ENCODE measurements around the gene EGFL6.
"Not testable (repeated sequence)": the region's sequence is repeated elsewhere in the genome, so short reads cannot be mapped to it uniquely, and the experiment has no call there.

The EGFL6 gene

DNA sequence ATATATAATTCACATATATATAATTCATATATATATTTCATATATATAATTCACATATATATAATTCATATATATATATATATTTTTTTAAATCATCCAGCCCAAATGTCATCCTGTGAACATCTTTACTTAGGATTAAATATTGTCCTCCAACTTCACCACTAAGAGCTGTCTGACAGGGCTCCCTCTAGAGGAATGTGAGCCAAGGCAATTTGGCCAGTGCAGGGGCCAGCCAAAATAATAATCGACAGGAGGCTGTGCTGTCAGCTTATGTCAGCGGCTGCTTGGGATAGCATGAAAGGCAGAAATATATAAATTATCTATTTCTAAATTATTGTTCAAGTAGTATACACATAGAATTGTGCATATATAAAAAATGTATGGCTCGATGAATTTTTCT is 29.5 kb downstream of the EGFL6 start:
- no peak for DNase-seq

GRCh38 chrX:13599491-13599890 is 30.1 kb downstream of the EGFL6 start:
- no peak for DNase-seq

- DNase-seq, result no peak
Observed at GRCh38 chrX:13605611-13606010, 36.2 kb downstream of the EGFL6 start.

- no peak for DNase-seq
Observed at GRCh38 chrX:13607331-13607995, 38.1 kb downstream of the EGFL6 start.

- no peak for DNase-seq
Observed at GRCh38 chrX:13607996-13608365, 38.6 kb downstream of the EGFL6 start.

- no peak for DNase-seq
Observed at GRCh38 chrX:13614154-13614553, 44.8 kb downstream of the EGFL6 start.

DNA sequence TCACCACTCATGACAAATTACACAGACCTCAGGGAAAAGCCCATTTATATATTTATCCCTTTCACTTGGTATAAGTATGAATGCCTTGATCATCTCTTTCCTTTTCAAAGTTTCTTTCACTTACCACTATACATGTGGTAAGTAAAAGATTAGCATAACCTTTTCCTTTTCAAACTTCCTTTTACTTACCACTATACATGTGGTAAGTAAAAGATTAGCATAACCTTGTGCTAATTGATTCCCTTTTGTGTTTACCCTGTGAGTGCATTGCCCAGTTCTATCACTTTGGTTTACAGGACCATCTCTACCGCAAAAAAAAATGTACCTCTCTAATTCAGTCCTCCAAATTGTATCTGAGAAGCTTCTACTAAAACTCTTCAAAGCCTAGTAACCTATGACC is 50.8 kb downstream of the EGFL6 start:
- DNase-seq, result no peak

- no peak for DNase-seq
Observed at GRCh38 chrX:13622401-13622964, 53.1 kb downstream of the EGFL6 start.

- no peak for DNase-seq
Observed at GRCh38 chrX:13627306-13627705, 57.9 kb downstream of the EGFL6 start.

- DNase-seq, result not testable (repeated sequence)
Observed at GRCh38 chrX:13637224-13637623, 67.8 kb downstream of the EGFL6 start.

DNA sequence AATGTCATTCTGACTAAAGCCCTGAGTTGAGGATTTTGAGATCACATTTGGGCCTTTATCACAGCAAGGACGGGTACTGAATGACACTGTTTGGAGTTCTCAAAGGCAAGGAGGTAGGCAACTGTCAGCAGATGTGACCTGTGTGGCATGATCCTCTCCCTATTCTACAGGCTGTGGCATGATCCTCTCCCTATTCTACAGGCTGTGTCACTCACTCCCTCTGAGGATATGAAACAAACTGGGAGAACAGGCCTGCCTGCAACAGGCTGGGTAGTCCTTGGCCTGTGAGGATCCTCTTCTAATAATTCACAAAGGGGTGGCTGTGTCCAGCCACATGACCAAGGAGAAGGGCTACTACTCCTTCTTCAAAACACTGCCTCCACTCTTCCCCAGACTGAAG is 68.6 kb downstream of the EGFL6 start:
- DNase-seq, result no peak

- DNase-seq, result no peak
Observed at GRCh38 chrX:13638826-13639225, 69.4 kb downstream of the EGFL6 start.

DNA sequence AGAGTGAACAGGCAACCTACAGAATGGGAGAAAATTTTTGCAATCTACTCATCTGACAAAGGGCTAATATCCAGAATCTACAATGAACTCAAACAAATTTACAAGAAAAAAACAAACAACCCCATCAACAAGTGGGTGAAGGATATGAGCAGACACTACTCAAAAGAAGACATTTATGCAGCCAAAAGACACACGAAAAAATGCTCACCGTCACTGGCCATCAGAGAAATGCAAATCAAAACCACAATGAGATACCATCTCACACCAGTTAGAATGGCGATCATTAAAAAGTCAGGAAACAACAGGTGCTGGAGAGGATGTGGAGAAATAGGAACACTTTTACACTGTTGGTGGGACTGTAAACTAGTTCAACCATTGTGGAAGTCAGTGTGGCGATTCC is 72.3 kb downstream of the EGFL6 start:
- DNase-seq, result not testable (repeated sequence)

- no peak for DNase-seq
Observed at GRCh38 chrX:13645464-13646153, 76.2 kb downstream of the EGFL6 start.

DNA sequence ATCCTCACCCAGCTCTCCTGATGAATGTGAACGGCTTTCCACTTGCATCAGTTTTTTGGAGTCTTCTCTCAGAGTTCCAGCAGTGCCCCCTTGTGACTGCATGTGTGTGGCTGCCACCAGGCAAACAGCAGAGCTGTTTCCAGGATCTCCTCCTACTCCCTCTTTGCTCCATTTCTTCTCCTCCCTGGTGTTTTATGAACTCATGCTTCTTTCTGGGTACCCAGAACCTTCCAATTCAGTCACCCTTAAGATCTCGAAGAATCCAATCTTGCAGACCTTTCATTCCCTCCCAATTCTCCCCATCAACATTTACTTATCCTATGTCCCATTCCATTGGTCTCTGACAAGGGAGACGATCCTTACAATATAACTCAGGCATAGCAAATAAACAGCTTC is 76.8 kb downstream of the EGFL6 start:
- DNase-seq, result no peak

DNA sequence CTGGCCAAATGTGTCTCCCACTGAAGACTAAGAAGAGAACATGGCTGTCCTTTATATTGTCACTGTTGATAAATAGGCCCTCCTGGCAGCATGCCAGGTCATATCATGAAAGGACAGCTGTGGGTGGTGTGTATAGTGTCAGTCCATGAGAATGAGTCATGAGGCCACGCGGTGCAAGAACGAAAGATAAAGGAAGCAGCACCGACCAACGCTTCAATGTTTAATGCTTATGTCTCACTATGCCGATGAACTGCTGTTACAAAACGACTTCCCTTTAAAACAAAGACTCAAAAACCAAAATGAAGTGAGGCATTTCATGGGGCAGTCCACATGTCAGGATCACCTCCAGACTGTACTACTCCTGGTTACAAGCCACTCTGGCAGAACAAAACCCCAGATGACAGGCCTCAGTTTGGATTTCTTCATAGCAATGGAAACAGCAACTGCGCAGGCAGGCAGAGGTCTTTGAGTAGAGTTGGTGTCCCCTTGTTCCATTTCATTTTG is 78.4 kb downstream of the EGFL6 start:
- no peak for DNase-seq

- not testable (repeated sequence) for DNase-seq
Observed at GRCh38 chrX:13648336-13648735, 78.9 kb downstream of the EGFL6 start.

- no peak for DNase-seq
Observed at GRCh38 chrX:13649838-13650237, 80.4 kb downstream of the EGFL6 start.

DNA sequence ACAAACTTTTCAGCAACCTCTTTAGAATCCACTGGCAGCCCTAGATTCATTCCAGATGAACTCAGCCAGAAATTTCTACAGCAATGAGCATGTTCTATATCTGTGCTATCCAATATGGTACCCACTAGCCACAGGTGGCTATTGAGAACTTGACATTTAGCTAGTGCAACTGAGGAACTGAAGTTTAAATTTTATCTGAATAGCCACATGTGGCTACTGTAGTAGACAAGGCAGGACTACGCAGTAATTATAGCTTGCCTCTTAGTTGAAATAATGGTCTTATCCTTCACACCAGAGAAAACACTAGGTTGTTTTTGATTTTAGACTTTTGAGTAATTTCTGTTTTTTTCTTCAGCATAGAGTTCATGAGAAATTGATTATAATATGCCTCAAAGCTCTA is 80.9 kb downstream of the EGFL6 start:
- DNase-seq, result no peak

- no peak for DNase-seq
Observed at GRCh38 chrX:13651150-13651549, 81.7 kb downstream of the EGFL6 start.

- DNase-seq, result no peak
Observed at GRCh38 chrX:13652287-13652793, 82.9 kb downstream of the EGFL6 start.

DNA sequence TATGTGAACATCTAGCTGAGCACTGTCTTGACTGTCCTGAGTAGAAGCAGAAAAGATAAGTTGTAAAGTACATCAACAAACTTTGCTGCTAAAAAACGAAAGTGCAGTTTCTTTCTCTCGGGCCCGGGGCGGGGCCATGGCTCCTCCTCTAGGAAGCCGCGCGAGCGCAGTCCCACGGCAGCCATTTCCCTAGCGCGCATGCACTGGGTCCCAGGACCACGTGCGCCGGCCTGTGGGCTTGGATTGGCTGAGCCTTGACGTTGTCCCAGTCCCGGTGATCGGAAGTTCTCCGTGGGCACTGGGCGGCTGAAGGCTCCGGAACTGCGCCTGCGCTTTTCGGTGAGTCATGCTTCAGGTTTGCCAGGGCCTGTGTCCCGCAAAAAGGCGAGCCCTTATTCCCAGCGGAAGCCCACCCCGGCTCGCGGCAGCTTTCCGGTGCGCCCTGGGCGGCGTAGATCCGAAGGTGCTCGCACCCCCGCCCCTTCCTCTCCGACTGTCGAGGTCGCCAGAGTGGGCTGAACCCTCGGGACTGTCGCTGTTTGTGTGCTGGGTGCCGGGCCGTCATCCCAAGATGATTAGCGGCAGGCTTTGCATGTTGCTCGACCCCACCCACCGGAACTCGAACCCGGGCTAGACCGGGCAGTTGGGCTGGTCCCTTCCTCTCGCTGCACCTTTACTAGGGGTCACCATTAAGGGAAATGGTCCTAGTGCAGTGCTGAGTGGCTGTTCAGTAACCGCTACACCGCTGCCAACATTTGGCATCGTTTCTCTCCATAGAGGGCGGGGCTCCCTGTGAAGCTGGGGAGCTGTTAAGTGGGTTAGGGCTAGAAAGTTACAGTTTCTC is 83.7 kb downstream of the EGFL6 start, which contains the start of gene TCEANC:
TCEANC (plus strand) TSS at position 292 of the 844 bp plus-strand sequence. CDS start 9,368 bp downstream, outside the sequence.
- peak; percentile 87 for DNase-seq

DNA sequence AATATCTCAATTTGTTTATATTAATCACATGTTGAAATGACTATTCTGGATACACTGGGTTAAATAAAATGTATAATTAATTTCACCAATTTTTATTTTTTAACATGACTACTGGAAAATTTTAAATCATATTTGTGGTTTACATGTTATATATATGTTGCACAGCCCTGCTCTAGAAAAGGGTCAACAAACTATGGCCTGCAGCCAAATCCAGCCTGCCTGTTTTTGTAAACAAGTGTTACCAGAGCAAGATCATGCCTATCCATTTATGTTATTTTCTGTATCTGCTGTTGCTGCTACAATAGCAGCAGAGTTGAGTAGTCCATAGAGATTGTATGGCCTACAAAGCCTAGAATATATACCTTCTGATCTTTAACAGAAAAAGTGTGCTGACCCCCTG is 84.7 kb downstream of the EGFL6 start:
- DNase-seq, result no peak
